M059J (cell line): ENCODE data around the gene VKORC1L1. TPM values are rescaled to one million over a fixed set of nuclear protein-coding genes. Genes with fewer than 3 reads are reported as not detected.
"Not testable (repeated sequence)": the region's sequence is repeated elsewhere in the genome, so short reads cannot be mapped to it uniquely, and the experiment has no call there.

Source experiments
- DNase-seq: peaks from one replicate; pipeline ENCODE4 v3.0.0-alpha.2; 2012; ENCODE audit warnings: low read depth
- total RNA-seq: library from RNA; depleted of rRNA; stranded (reverse); fragments of >200 nt; shearing (Covaris generic); gene quantifications from 2 replicates; pipeline ENCODE4 v1.2.3, GENCODE V29; 2014

Gene VKORC1L1
- total RNA-seq, 1 experiment from 2014 or later, result 20.0 TPM

DNA sequence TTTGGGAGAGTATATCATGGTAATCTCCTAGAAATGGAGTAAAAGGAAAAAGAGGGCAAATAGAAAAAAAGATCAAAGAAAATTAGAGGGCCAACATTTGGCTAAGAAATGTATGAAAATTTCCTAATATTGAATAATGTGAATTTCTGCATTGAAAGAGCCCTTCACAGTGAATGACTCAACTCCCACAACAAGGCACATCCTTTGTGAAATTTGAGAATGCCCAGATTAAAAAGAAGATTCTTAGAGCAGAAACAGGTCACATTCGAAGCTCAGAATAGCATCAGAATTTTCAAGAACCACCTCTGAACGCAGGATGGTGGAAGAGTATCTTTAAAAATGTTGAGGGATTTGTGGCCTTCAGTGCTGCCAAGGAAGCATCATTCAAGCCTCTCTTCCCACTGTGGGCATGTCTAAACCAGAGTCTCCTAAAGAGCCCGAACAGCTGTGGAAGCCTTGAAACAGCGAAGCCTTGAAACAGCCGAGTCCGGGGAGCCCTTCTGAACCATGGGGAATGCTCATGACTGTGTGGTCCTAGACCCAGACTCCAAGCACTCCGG is 65.5 kb downstream of the VKORC1L1 start:
- DNase-seq, result no peak

DNA sequence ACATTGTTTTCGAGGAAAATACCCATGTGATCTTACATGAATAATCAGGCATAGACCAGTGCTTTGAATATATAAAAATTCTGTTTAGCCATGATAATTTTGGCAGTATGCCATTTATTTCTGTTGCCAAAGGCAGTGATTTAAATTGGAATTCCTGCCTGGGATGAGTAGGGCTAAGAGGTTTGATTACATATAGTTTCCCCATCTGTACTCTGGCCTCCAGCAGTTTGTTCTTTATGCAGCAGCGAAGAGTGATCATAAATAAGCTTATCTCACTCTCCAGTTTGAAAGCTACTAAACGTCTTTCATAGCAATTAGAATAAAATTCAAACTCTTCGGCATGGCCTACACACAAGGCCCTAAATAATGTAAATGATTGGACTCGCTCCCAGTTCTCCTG is 72.9 kb downstream of the VKORC1L1 start:
- not testable (repeated sequence) for DNase-seq

DNA sequence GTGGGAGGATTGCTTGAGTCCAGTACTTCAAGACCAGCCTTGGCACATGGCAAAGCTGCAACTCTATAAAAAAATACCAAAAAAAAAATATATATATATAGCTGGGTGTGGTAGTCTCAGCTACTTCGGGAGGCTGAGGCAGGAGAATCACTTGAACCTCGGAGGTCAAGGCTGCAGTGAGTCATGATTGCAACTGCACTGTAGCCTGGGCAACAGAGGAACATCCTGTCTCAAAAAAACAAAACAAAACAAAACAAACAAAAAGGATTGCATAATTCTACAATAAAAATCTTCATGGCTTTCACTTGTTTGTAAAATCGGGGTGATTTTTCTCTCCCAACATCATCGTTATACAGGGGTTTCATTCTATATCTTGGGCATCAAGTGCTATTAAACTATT is 74.0 kb downstream of the VKORC1L1 start:
- DNase-seq, result peak; percentile 77

DNA sequence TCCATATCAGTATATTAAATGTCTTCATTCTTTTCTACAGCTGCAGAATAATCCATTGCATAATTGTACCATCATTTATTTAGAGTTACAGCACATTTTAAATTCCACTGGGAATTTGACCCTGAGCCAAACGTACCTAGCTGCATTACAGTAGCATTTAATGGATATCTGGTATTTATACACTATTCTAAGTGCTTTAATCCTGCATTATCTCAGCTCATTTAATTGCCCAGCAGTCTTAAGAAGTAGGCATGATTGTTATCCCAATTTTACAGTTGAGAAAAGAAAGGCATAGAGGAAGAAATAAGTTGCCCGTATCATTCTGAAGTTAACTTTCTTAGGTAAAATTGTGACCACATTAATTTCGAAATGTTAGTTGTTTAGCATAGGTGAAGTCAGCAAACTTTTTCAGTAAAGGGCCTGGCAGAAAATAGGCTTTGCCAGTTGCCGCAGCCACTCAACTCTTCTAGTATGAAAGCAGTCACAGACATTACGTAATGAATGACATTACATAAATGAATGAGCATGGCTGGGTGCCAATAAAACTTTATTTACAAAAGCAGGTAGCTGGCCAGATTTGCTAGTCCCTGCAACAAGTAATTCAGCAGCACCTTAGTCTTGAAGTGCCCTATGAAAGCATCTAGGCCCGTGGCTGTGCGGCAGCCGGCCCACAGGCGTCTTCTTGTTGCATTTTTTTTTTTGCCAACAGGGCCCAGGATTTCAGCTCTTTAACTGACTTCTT is 79.1 kb downstream of the VKORC1L1 start:
- peak; percentile 16 for DNase-seq

DNA sequence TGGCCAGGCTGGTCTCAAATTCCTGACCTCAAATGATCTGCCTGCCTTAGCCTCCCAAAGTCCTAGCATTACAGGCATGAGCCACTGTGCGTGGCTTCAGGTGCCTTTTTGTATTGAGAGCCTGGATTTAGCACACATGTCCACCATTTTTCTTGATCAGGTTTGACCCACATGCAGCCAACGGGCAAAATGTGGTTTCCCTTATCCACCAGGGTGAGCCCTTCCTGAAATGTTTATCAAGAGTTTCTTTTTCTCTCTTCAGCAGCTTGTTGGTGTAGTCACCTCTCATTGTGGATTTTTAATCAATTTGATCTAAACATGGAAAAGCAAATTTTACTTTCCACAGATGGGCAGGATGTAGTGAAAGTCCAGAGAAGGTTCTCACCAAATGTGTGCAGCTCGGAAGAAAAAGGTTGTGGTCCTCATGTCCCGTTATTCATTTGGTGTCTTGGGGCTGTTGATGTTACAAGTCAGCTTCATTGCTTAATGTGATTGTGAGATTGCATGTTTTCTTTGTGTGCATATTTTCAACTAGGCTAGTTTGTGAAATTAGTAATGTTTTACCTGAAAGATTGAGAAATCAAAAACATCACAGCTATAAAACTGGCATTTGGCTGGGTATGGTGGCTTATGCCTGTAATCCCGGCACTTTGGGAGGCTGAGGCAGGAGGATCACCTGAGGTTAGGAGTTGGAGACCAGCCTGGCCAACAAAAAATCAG is 80.3 kb downstream of the VKORC1L1 start:
- DNase-seq, result no peak

DNA sequence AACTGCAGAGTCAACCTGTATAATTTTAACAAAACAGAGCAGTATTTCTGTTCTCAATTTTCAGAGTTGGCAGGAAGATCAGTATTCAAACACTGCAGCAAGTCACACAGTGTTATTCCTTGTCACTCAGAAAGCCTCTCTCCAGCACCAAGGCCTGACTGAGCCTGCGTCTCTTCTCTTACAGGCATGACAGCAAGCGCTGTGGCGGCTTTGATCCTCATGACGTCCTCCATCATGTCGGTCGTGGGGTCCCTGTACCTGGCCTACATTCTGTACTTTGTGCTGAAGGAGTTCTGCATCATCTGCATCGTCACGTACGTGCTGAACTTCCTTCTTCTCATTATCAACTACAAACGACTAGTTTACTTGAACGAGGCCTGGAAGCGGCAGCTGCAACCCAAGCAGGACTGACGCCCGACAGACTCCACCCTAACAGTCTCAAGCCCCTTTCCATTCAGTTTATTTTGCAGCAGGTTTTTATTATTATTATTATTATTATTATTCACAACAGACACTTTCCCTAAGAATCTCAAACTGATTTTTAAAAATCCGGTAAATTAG is 81.1 kb downstream of the VKORC1L1 start:
- no peak for DNase-seq

DNA sequence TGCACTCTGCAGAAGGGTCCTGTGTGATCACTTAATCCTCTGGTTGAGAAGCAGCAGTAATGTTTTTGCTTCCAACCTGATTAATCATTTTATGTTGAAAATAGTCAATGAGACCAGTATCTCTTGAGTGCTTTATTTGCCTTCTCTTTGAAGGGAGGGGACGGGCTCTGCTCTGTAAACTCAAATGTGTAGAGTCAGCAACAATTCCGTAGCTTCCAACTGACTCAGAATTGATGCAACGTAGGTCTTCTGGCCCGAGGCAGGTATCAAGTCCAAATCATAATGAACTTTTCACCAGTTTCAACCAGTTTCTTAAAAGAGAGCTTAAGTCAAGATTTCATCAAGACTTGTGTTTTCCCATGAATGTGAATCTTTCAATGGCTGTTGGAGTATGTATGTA is 82.8 kb downstream of the VKORC1L1 start:
- no peak for DNase-seq

DNA sequence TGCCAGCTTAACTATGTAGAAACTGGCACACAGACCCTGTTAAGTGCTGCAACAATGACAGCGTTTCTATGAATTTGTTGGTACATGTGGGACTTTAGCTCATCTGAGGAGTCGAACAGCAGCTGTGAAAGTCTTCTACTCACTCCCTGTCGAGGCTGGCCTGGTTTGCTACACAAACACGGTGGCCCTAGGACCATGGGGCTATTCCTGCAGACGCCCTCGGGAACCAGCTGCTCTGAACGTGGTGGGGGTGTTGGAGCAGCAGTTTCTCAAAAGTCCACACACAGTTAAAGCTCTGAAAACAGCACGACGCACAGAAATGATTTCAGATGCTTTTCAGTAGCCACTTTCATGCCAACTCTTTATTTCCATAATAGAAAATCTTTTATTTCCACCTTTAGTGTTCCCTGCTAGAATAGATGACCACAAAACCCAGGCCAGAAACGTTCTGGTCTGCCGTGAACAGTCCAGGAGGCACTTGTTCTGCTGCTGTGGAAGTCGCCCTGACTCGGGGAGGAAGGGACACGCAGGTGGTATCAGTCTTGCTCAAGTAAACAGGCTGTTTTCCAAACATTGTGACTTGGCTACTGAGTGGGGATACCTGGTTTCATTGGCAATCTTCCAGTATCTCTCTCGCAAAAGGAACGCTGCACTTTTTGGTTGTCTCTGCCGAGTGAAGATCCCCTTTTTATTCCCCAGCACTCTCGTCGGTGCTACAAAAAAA is 87.6 kb downstream of the VKORC1L1 start:
- DNase-seq, result no peak

DNA sequence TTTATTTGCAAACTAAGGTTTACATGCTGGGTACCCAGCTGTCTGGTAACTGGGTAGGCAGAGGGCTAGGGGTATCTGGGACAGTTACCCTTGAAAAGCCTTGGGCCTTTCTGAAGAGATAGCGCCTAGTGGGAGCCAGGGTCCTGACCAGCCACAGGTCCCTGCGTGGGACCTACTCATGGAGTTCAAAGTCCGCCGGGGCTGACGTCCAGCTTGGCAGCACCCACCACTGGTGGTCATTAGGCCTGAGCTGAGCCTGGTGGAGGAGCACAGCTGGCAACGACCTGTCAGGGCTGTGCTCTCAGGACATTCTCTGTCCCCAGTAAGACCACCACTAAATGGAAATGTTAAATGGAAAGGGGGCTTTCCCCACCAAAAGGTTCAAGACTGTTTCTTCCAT is 89.2 kb downstream of the VKORC1L1 start:
- DNase-seq, result no peak

DNA sequence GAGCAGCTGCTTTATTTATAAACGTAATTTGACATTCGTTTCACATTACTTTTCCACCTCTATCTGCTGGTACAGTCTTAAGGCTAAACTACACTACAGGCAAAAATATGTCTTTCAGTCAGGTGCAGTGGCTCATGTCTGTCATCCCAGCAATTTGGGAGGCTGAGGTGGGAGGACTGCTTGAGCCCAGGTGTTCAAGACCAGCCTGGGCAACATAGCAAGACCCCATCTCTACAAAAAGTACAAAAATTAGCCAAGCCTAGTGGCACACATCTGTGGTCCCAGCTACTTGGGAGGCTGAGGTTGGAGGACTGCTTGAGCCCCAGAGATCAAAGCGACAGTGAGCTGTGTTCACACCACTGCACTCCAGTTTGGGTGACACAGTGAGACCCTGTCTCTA is 91.8 kb downstream of the VKORC1L1 start:
- DNase-seq, result not testable (repeated sequence)

DNA sequence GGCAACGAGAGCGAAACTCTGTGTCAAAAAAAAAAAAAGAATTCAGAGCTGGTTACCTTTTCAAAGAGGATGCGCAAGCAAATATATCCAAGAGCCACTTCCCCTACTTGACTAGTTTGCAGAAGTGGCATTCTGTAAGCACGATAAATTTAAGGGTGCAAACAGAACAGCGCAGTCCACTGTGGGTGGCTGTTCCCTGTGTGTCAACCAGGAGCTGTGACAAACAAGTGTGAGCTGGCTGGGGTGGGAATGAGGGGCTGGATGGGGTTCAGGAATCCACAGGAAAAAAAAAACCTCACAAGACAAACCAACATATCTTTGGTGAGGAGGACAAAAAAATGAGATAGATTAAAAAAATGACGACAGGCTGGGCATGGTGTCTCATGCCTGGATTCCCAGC is 93.3 kb downstream of the VKORC1L1 start:
- no peak for DNase-seq

DNA sequence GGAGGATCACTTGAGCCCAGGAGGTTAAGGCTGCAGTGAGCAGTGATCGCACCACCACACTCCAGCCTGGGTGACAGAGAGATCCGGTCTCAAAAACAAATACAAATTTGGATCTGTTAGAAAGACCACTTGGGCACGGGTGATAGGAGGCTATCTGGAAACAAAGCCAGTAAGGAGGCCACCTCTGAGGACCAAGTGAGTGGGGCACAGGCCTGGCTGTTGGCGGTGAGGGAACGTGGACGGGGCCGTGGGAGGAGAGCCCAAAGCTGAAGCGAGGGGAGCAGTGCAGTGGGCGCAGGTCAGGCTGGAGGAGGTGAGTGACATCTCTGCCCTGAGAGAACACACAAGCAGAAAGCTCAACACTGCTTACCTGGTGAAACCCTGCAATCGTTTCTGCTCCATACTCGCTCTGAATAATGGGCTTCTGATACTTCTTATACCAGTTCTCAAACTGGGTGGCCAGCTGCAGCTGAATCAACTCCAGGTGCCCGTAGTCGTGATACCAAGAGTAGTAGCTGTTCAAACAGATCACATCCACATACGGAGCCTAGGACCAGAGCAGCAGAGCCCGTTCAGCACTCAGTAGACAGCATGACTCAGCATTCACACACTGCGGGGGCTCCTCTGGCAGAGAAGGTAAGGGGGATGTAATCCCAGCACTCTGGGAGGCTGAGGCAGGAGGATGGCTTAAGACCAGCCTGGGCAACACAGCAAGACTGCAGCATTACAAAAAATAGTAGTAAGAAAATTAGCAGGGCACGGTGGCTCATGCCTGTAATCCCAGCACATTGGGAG is 94.7 kb downstream of the VKORC1L1 start:
- no peak for DNase-seq

DNA sequence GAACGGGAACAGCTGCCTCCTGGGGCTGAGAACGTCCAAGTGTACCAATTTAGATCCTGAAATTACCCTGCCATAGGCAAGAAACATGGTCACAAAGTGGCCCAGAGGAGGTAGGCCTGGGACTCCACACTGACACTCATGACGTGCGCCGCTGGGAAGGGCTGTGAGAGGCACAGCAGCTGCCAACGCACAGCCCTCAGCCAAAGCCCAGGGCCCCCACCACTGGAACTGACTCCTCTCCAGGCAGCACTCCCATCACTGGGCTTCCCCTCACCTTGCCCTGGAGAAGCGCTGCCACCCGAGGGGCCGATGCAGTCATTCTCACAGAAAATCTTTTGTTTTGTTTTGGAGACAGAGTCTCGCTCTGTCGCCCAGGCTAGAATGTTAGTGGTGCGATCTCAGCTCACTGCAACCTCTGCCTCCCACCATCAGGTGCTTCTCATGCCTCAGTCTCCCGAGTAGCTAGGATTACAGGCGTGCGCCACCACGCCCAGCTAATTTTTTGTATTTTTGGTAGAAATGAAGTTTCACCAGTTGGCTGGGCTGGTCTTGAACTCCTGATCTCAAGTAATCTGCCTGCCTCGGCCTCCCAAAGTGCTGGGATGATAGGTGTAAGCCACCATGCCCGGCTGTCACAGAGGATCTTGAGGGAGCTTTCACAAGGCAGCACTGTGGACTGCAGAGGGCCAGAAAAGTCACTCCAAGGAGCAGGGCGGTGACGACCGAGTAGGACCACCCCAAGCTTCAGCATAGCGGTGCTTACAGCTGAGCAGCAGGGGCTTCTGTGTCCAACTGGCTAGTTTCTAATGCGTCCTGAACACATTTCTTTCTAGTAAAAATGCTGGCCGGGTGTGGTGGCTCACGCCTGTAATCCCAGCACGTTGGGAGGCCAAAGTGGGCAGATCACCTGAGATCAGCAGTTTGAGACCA is 95.6 kb downstream of the VKORC1L1 start:
- DNase-seq, result no peak

DNA sequence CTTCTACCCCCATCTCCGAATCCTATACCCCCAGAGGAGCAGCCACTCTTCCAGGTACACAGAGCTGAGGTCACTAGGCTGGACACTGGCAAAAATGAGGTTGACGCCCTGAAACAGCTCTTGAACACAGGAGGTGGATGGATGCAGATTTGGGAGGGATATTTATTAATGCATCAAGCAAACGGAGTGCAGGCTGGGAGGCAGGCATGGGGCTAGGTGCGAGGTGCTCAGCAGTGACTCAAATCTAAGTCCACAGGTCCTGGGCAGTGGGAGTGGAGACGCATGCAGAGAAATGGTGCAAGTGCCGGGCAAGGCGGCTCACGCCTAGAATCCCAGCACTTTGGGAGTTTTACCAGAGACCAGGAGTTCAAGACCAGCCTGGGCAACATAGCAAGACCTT is 98.1 kb downstream of the VKORC1L1 start:
- no peak for DNase-seq

DNA sequence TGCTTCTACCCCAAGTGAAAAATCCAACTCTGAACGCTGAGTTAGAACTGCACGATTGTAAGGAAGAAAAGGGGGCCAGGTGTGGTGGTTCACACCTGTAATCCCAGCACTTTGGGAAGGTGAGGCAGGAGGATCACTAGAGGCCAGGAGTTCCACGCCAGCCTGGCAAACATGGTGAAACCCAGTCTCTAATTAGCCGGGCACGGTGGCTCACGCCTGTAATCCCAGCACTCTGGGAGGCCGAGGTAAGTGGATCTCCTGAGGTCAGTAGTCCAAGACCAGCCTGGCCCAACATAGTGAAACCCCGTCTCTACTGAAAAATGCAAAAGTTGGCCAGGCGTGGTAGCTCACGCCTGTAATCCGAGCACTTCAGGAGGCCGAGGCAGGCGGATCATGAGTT is 100.1 kb downstream of the VKORC1L1 start:
- no peak for DNase-seq

DNA sequence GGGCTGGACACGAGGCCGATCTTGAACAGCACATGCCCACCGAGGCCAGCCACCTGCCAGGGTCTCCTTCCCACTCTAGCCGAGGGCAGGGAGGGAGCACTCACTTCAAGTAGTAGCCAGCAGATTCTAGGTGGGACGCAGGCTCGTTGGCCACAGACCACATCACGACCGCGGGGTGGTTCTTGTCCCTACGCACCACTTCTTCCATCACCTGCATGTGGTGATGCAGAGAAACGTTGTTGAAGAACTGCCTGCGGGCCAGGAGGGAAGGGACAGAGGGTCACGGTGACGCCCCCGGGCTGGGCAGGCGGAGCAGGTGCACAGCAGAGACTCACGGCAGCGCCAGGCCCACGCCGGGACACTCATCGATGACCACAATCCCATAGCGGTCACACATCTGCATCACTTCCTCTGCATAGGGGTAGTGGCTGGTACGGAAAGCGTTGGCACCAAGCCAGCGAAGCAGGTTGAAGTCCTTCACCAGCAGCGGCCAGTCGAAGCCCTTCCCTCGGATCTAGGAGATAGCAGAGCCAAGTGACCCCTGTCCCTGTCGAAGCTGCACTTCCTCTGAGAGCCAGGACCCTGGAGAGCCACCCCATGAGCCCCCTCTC is 101.4 kb downstream of the VKORC1L1 start:
- no peak for DNase-seq

DNA sequence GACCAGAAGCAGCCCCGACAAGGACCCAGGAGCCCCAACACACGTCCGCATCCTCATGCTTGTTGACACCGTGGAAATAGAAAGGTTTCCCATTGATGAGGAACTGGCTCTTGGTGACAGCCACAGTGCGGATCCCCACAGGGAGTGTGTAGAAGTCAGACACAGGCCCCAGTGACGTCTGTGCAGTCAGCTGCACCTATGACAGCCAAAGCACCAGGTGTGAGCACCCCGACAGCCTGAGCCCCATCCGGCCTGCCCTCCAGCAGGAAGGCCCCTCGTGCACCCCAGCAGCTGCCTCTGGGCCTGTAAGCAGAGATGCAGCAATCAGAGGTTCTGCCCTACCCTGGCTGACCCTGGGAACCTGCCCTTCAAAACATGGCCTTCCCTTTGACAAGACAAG is 102.0 kb downstream of the VKORC1L1 start:
- DNase-seq, result no peak

DNA sequence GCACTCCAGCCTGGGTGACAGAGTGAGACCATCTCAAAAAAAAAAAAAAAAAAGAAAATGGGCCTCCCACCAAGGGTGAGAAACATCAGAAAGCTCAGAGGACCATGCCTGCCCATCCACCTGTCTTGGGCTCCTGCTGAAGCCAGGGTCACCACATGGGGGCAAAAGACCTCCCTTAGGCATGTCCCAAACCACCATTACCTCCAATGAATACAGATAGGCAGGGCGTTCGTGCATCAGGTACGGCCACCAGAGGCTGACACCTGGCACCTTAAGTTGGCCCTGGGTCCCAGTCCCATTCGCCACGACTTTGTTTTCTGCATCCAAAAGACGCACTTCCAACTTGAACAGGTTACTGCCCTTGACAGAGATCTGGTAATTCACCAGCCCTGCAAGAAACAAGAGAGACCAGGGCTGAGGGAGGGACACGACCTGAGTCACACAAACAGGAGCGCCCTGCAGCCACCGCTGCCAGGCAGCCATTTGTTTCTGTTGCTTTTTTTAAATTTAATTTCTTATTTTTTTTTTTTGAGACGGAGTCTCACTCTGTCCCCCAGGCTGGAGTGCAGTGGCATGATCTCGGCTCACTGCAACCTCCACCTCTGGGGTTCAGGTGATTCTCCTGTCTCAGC is 103.1 kb downstream of the VKORC1L1 start:
- DNase-seq, result no peak

DNA sequence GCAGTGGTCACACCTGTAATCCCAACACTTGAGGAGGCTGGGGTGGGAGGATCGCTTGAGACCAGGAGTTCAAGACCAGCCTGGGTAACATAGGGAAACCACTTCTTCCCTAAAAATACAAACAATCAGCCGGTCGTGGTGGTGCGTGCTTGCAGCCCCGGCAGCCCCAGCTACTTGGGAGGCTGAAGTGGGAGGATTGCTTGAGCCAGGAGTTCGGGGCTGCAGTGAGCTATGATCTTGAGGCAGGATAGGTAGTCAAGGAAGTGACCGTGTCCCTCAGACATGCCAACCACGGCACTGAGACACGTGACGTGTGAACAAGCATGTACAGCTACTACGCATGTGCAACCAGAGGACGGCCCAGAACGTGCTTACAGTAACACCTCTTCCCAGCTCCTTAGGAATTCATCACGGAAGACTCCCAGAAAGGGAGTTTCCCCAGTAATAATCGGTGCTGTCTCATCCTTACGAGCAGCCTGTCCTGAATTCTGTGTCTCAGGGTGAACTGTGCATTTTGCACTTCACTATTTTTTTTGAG is 103.9 kb downstream of the VKORC1L1 start:
- DNase-seq, result no peak
